RPMI7951 (cell line): ENCODE results near the gene RXFP4. TPM values are rescaled to one million over a fixed set of nuclear protein-coding genes. Genes with fewer than 3 reads are reported as not detected.
"Not testable (repeated sequence)": the region's sequence is repeated elsewhere in the genome, so short reads cannot be mapped to it uniquely, and the experiment has no call there.

ENCODE experiments used
- DNase-seq: peaks from one replicate; pipeline ENCODE4 v3.0.0-alpha.2; 2012; ENCODE audit warnings: low read depth
- total RNA-seq: library from RNA; depleted of rRNA; stranded (reverse); fragments of >200 nt; shearing (Covaris generic); gene quantifications from 2 replicates; pipeline ENCODE4 v1.2.3, GENCODE V29; 2014

RXFP4 gene
- total RNA-seq, 1 experiment from 2014 or later, result not detected

- not testable (repeated sequence) for DNase-seq
Observed at GRCh38 chr1:155930725-155931124, 10.7 kb upstream of the RXFP4 start.

- DNase-seq, result peak; percentile 53
Observed at GRCh38 chr1:155931332-155932038, 10.0 kb upstream of the RXFP4 start.

- DNase-seq, result no peak
Observed at GRCh38 chr1:155932081-155932480, 9.4 kb upstream of the RXFP4 start.

- DNase-seq, result no peak
Observed at GRCh38 chr1:155932487-155932886, 9.0 kb upstream of the RXFP4 start.

GRCh38 chr1:155933591-155934096, 7.8 kb upstream of the RXFP4 start:
- no peak for DNase-seq

GRCh38 chr1:155934097-155934935, 7.1 kb upstream of the RXFP4 start, which contains the start of gene KHDC4:
TSS of gene KHDC4 (minus strand) at chr1:155934413. CDS start at chr1:155934373, 40 bp downstream.
- DNase-seq, result peak; percentile 98

GRCh38 chr1:155934936-155935590, 6.4 kb upstream of the RXFP4 start:
- DNase-seq, result no peak

GRCh38 chr1:155938220-155938627, 3.2 kb upstream of the RXFP4 start:
- peak; percentile 67 for DNase-seq

- peak; percentile 56 for DNase-seq
Observed at GRCh38 chr1:155940482-155940992, 901 bp upstream of the RXFP4 start.

- DNase-seq, result no peak
Observed at GRCh38 chr1:155941845-155942531, 550 bp downstream of the RXFP4 start.

- no peak for DNase-seq
Observed at GRCh38 chr1:155942578-155943141, 1.2 kb downstream of the RXFP4 start.

GRCh38 chr1:155944444-155944799, 3.0 kb downstream of the RXFP4 start:
- DNase-seq, result no peak

- DNase-seq, result no peak
Observed at GRCh38 chr1:155946633-155947219, 5.3 kb downstream of the RXFP4 start.

GRCh38 chr1:155947292-155947691, 5.9 kb downstream of the RXFP4 start:
- DNase-seq, result no peak

- DNase-seq, result no peak
Observed at GRCh38 chr1:155947741-155948140, 6.3 kb downstream of the RXFP4 start.

- DNase-seq, result no peak
Observed at GRCh38 chr1:155950829-155951228, 9.4 kb downstream of the RXFP4 start.

- peak; percentile 52 for DNase-seq
Observed at GRCh38 chr1:155951753-155952504, 10.5 kb downstream of the RXFP4 start.

GRCh38 chr1:155952505-155952890, 11.1 kb downstream of the RXFP4 start:
- DNase-seq, result no peak

- no peak for DNase-seq
Observed at GRCh38 chr1:155954645-155955044, 13.2 kb downstream of the RXFP4 start.

GRCh38 chr1:155957411-155957915, 16.0 kb downstream of the RXFP4 start:
- no peak for DNase-seq
